NCI-H2107 treated with DMSO at 0.1 percent for 48 hours (cell line): ENCODE data around the gene MAP3K8.

Experiments used
- DNase-seq: peaks from one replicate; lab custom pipeline; 2025; ENCODE audit not compliant: unreplicated experiment; lab: John Stamatoyannopoulos, UW

Gene MAP3K8

DNA sequence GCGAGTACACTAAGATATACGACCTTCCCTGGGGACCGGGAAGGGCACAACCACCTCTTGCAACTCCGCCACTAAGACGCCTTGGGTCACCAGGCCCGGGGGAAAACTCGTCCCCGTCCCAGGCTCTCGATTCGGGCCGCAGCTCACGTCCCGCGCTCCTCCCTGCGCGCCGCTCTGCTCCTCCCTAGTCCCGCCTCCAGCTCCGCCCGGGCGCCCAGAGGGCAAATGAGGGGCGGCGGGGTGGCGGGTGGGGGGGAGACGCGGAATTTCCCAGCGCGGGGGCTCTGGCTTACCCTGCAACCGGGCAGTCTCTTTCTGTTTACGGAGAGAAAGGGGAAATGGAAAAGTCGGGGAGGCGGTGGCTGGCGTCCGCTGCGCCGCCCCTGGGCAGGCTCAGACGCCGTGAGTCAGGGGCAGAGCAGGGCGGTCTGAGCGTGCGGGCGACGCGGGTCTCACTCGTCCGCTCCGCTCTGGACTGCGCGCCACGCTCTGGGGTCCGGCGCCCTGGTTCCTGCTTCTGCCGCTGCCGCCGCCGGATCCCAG is at the start of gene MAP3K8:
Gene MAP3K8 (plus strand): TSS at position 455 of the 543 bp plus-strand sequence. CDS start 4,755 bp downstream, outside the sequence.
- DNase-seq, result no peak

DNA sequence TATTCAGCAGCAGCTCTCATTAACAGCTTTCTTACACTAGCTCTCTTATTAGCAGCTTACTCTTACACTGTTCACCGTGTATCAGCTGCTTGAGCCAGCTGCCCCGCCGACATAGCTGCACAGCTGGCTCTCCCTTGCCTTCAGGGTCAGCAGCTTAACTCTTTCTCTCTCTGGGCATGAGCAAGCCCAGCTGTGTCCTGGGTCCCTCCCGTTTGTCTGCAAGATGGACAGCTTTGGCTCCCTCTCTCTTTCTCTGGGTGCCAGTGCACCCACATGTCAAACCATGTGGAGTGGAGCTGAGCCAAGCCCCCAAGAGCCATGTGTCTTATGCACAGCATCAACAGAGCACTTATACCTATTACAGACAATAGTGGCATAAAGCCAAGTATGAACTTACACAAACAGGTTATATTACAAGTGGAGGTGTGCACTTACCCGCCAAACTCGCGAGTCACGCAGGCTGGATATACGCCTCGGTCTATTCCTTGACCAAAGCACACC is 49.2 kb upstream of the MAP3K8 start:
- no peak for DNase-seq

DNA sequence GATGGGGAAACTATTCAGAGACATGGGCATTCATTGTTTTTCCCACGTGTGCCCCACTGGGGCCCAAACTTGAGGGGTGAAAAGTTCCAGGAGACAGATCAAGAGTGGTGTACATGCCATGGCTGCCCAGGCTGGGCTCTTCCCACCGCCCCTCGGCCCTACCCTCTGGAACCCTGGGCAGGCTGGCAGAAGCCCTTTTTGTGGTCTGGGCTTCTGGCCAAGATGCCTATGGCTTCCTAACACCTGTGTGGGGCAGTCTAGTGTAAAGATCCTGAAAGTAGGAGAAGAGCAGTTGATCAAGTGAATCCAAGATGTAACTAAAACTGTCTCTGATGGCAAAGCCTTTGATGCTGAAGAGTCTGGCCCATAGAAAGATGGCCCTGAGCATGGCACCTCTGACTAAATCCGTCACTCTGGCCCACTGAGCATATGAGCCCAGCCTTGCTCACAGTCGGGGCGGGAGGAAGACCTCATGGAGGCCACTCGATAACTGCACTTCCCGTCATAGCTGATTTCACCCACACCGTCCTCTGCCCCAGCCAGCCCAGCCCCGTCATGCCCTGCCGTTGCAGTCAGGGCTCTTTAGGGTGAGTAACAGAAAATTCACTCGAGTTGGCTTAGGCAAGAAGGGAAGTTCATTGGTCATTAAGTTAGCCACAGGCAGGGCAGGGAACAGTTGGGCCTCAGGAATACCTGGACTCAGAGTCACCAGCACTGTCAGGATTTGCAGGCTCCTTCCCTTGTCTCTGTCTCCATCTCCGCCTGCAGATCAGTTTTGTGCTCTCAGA is 47.0 kb upstream of the MAP3K8 start:
- DNase-seq, result no peak

DNA sequence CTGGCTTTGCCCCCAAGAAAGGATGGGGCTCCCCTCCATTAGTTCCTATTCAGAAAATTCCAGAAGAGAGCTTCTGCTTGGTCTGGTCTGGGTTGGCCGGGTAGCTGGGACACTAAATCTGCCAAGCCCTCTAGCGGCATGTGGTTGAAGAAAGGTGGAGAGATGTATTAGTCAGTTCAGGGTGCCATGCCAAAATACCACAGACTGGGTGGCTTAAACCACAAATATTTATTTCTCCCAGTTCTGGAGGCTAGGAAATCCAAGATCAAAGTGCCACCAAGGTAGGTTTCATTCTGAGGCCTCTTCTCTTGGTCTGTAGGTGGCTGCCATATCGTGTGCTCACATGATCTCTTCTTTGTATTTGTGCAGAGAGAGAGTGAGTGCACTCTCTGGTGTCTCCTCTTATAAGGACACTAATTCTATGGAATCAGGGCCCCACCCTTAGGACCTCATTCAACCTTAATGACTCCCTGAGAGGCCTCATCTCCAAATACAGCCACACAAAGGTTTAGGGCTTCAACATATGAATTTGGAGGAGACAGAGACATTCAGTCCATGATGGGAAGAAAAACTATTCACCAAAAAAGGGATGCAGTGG is 46.2 kb upstream of the MAP3K8 start:
- no peak for DNase-seq

DNA sequence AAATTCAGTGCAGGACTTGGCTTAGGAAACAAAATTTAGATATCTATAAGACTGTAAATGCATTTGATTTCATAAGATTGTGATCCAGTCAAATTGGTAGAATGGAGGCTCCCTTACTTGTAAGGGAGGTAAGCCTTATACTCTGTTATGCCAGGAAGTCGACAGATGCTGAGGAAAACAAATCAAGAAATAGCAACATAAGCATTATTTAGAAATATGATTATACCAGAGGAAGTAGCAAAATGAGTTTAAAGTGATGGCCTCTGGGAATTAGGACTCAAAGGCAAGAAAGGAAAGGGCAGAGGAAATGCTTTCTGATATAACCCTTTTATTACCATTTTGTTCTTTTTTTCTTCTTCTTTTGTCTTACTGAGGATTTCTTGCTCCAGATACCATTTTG is 44.4 kb upstream of the MAP3K8 start:
- no peak for DNase-seq

DNA sequence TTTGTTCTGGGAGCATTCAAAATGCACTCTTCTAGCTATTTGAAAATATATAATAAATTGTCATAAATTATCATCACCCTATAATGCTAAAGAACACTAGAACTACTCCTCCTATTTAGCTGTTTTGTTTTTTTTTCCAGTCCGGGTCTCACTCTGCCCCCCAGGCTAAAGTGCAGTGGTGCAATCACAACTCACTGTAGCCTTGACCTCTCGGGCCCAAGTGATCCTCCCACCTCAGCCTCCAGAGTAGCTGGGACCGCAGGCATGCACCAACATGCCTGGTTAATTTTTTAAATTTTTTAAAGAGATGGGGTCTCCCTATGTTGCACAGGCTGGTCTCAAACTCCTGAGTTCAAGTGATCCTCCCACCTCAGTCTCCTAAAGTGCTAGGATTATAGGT is 43.8 kb upstream of the MAP3K8 start:
- DNase-seq, result no peak

DNA sequence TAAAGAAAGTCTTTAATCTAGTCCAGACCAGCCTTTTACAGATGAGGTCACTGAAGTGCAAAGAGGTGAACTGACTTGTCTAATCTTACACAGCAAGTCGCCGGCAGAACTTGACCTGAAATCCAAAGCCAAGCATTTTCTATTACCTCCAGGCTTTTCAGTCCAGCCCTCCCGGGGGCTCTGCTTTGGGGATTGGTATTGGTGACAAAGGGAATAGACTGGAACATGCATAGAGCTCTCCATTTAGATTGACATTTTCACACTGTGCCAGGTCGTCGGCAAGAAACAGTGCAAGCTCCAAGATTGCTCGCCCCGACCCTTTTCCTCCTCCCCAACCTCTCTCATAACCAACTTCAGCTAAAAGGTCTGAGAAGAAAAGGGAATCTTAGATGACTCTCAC is 42.7 kb upstream of the MAP3K8 start:
- DNase-seq, result no peak

DNA sequence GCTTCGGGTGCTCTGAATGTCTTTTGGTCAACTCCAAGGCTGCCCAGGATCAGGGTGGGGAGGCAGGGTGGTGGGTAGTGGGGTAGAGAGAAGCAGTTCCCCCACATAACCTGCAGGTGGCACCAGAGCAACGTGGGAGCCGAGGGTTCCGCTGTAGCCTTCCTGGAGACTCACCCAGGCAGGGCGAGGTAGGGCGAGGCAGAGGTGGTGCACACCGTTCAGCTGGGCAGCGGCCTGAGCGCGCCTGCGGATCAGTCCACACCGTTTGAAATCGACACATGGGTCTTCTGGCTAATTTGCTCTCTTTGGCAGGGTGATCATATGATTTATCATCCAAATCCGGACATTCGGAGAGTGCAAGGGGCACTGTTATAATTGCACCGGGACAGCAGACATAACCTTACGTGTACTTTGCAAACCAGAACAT is 41.4 kb upstream of the MAP3K8 start:
- DNase-seq, result no peak

DNA sequence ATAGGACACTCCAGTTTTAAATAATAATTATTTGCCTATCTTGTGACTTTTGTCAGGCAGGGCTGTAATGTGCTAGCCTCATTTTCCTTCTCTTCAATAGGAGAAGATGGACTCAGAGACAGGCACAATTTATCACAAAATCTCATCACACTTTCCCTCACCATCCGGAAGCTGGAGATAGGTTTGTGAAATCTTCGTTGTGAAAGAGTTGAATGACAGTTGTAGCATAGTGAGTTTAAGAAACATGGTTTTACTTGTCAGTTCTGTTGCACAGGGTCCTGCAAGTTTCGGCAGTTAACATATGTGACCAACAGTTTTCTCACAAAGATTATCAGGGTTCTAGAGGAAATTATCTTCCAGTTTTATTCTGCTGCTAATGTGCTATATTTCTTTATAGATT is 37.7 kb upstream of the MAP3K8 start:
- no peak for DNase-seq

DNA sequence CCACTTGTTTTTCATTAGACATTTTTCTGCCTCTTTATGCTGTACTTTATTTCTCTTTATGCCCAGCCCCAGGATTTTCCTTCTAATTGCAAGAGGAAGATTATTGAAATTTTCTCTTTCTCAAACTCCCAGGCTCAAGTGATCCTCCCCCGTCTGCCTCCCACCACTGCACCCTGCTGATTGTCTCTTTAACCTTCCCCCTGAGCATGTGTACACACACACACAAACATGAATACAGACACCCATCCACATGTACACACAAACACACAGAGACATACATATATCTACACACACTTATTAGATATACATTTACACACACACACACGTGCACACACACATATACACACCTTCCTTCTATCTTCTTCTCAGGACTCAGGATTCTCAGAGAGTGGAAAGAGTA is 37.3 kb upstream of the MAP3K8 start:
- no peak for DNase-seq

DNA sequence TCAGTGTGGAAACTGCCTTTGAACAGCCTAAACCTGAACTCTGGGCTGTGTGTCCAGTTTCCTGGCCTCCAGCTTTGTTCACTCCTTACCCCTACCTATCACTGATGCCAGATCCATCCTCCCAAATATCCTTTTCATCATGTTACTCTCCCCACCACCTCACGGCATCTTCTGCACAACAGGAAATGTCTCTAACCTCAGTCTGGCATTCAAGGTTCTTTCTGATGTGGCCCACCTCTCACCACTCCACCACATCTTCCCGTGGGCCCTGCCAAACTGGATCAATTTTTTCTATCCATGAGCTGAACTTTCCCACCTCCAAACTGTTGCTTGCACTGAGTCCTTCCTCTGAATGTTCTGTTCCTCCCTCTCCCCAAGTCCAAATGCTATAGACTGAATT is 35.8 kb upstream of the MAP3K8 start:
- DNase-seq, result no peak

DNA sequence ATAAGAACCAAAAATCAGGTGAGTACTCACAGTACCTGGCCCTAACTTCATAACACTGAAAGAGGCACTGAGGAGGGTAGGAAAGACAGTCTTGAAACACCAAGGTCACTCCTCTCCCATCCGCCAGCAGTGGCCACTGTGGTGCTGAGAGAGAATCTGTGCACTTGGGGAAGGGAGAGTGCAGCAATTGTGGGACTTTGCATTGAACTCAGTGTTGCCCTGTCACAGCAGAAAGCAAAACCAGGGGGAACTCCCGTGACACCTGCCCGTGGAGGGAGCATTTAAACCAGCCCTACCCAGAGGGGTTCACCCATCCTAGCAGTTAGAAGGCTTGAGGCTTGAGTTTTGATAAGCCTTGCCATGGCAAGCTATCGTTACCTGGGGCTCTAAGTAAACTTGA is 35.2 kb upstream of the MAP3K8 start:
- no peak for DNase-seq

DNA sequence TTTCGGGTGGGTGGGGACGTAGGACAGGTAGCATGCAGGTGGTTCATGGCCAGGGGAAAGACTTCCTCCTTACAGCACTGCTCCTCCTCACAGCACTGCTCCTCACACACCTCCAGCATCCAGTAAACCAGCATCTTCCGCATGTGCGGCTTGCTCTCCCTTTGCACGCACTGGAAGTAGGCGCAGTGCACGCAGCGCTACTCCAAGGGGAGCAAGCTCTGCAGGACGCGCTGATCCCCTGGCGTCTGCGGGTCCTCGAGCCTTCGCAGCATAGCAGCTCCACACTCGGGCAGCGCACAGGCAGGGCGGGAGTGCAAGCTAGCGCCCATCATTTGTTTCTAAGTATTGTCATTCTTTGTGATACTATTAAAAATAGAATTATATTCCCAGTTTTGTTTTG is 30.5 kb upstream of the MAP3K8 start:
- no peak for DNase-seq

DNA sequence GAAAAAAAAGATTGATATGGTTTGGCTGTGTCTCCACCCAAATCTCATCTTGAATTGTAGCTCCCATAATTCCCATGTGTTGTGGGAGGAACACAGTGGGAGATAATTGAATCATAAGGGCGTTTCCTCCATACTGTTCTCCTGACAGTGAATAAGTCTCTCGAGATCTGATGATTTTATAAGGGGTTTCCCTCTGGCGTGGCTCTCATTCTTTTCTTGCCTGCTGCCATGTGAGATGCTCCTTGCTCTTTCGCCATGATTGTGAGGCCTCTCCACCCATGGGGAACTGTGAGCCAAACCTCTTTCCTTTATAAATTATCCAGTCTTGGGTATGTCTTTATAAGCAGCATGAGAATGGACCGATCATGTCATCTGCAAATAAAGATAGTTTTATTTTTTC is 29.4 kb upstream of the MAP3K8 start:
- no peak for DNase-seq

DNA sequence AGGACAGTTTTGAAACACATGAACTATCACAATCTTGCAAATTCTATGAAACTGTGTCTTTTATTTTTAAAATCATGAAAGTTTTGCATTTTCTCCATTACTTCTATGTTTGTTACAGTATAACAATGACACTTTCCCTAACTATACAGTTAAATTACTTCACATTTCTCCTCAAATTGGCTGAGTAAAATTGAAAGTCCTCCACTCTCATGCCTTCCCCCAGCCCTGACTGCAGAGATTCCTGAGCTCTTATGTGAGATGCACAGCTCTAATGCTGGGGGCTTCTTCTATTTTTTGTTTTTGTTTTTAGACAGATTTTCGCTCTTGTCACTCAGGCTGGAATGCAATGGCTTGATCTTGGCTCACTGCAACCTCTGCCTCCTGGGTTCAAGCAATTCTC is 22.7 kb upstream of the MAP3K8 start:
- DNase-seq, result no peak

DNA sequence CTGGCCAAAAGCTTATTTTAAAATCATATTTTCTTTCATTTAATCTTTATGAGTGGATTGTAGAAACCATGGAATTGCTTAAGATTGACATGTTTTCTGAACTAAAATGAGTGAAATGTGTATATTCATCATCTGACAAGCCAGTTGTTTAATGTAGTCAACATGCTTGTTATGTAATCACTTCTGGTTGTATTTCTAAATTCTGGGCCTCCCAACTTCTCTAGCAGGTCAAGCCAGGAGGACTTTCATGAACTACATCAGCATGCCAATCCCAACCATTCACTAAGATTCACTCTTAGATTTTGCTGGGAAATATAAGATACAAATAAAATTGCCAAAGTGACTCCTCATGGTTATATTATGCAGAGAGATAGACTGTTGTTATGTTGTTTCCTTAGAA is 21.1 kb upstream of the MAP3K8 start:
- no peak for DNase-seq

DNA sequence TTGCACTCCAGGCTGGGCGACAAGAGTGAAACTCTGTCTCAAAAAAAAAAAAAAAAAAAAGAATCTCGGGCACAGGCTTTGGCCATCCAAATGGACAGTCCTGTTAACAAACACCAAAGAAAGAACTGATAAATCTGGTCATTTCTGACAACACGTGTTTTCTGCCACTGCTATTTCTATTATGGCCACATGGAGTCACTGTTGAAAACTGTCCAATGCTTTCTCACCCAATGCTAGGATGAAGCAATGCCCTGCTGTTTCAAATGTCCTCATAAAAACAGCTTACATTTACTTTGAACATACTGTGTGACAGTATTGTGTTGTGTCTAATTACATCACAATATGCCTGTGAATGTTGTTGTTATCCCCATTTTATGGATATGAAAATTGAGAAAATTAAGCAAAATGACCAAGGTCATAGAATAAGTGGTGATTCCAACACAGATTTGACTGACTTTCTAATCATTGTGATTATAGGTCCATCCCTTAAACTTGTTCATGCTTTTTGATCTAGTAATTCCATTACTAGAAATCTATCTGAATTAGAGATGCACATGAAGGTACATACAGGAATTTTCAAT is 19.9 kb upstream of the MAP3K8 start:
- DNase-seq, result peak; percentile 12

DNA sequence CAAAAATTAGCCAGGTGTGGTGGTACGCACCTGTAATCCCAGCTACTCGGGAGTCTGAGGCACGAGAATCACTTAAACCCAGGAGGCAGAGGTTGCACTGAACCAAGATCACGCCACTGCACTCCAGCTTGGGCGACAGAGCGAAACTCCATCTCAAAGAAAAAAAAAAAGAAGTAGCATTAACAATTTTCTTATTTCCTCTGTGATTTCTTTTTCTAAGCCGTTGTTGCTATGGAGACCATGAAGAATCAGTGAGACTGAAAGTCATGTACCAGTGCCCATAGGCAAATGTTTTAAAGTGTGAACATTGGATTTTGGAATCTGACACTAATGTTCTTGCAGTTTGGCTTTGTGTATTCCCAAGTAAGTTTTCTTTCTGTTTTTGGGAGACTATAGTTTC is 18.4 kb upstream of the MAP3K8 start:
- DNase-seq, result no peak

DNA sequence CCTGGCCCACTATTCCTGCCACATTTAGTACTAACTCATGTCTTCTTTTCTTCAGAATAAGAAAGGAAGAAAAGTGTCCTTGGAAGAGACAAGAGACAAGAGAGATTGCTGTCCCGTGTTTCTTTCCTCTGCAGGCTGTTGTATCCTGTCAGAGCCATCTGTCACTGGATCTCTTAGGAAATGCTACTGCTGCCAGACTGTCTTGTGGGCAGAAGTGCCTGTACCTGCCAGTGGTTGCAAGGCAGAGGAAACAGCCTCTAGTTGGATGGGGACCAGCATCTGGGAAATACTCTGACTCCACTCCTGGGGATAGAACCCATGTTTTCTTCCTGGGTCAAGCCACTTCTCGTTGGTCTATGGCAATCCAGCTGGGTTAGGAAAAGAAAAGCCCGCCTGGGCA is 16.7 kb upstream of the MAP3K8 start:
- DNase-seq, result no peak

DNA sequence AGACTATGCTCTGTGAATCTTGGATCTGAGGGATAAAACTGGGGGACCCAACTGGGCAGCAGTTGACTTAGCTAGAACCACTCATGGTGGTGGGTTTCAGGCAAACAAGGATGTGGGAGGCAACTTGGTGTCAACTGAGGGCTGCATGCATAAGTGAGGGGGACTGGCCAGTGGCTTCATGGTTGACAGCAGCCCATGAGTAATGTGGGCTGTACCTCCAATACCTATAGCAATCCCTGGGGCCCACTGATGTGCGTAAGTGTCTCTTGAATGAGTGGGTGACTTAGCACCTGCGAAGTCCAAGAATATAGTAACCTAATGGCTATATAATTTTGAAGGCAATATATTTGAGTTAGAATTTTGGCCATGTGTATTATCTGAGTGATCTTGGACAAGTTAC is 13.7 kb upstream of the MAP3K8 start:
- no peak for DNase-seq

DNA sequence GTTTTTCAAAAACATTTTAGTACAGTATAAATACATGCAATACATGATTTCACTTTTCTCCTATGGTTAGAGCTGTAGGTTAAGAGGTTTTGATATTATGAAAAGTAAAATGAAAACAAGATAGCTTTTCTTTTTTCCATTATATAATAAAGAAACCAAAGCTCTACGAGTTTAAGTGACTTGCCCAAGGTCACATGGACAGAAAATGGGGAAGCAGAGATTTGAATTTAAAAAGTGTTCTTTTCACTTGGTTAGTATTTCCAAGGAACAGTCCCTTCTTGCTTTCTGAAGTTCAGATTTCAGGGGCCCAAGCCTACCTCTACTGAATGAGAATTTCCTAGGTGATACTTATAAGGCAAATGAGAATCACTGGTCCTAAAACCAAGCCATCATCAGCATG is 13.2 kb upstream of the MAP3K8 start:
- no peak for DNase-seq

DNA sequence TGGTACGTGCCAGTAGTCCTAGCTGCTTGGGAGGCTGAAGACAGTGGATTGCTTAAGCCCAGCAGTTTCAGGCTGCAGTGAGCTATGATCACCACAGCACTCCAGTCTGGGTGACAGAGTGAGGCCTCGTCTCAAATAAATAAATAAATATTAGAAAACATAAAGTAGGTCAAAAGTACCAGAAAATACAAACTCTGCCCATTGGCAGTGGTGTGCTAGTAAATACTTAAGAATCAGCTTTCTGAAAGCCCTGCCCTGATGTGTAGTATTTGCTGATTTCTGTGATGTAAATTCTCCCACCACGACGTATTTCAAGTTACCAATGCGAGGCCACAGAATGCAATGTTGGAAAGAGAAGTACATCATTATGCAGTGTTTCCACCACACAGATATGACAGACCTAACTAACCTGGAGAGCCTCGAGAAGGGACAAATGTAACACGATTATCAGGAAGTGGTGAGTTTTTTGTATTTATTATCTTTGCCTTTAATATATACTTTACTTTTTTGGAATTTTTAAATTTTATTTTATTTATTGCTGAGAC is 11.8 kb upstream of the MAP3K8 start:
- DNase-seq, result no peak
